Lower leg skin (tissue), 4 donors: ENCODE measurements around the gene TYW3. TPM values are rescaled to one million over a fixed set of nuclear protein-coding genes. Genes with fewer than 3 reads are reported as not detected.

ENCODE experiments used
- DNase-seq, 2 donors: peaks; one replicate each; pipeline ENCODE4 v3.0.0-alpha.2; 2019; ENCODE audit warnings: low spot score in 2 of 2
- H3K4me3 ChIP-seq: fragments of 200-600 bp; sonication (generic); 2 replicates; pipeline ENCODE4 v1.5.1; 2017; ENCODE audit warnings: mild to moderate bottlenecking, low read depth; ENCODE audit not compliant: poor library complexity, severe bottlenecking
- CTCF ChIP-seq, 3 donors: fragments of 450-650 bp; IDR thresholded peaks; one replicate each; pipeline ENCODE4 v1.5.1; 2016; ENCODE audit warnings: antibody characterized with exemption in 3 of 3, mild to moderate bottlenecking in 3 of 3, moderate library complexity in 2 of 3
- POLR2A ChIP-seq, 2 donors: fragments of 450-650 bp; IDR thresholded peaks; one replicate each; pipeline ENCODE4 v1.6.1; 2016 to 2017; ENCODE audit warnings: antibody characterized with exemption in 2 of 2, mild to moderate bottlenecking in 1 of 2, moderate library complexity in 1 of 2
- WGBS, 2 donors: methylation state at CpG; one replicate each; pipeline ENCODE4 v1.1.5; 2018; 5-methylcytosine and 5-hydroxymethylcytosine counted together
- intact Hi-C: fragments of 100-400 bp; cut with DNase I; formaldehyde crosslinking; loops from one replicate; pipeline ENCODE4 v1.15.0; 2023; ENCODE audit warnings: low total_unique reads
- total RNA-seq, 4 donors: library from RNA; depleted of rRNA; stranded (reverse); fragments of >200 nt; gene quantifications; one replicate each; pipeline ENCODE4 v1.1.0, GENCODE V29; 2016

TYW3 gene
- total RNA-seq, 4 donors from 2014 or later: 6.5 to 10.8 (median 8.7) TPM

- no peak for DNase-seq
- intact Hi-C loops: no loop called here
These were observed 79.2 kb downstream of the TYW3 start for GRCh38 chr1:74812180-74812541.

More at GRCh38 chr1:74812180-74812541, 79.2 kb downstream of the TYW3 start:
- no peak for TF ChIP-seq POLR2A (IDR thresholded peaks at IDR 0.05)
- TF ChIP-seq CTCF (IDR thresholded peaks at IDR 0.05): no peak
- no peak overlapping the region for H3K4me3 ChIP-seq
- WGBS, 2 donors: 62 to 73% methylated on average over 1 of the region's 1 CpG

Other genes starting within 250 kb of the TYW3 start
- not detected for gene LRRC53, start 220.5 kb upstream of the TYW3 start, total RNA-seq
- not detected for gene ERICH3, start 59.4 kb upstream of the TYW3 start, total RNA-seq
- gene CRYZ, start 102 bp upstream of the TYW3 start, total RNA-seq: 10 to 100 TPM; 12.1 to 25.7 (median 21.3) TPM